Fibroblast of skin of back (primary cell): ENCODE data around the gene POLE.

Source experiments
- DNase-seq: peaks from one replicate; pipeline ENCODE4 v3.0.0-alpha.2; 2013

The POLE gene

DNA sequence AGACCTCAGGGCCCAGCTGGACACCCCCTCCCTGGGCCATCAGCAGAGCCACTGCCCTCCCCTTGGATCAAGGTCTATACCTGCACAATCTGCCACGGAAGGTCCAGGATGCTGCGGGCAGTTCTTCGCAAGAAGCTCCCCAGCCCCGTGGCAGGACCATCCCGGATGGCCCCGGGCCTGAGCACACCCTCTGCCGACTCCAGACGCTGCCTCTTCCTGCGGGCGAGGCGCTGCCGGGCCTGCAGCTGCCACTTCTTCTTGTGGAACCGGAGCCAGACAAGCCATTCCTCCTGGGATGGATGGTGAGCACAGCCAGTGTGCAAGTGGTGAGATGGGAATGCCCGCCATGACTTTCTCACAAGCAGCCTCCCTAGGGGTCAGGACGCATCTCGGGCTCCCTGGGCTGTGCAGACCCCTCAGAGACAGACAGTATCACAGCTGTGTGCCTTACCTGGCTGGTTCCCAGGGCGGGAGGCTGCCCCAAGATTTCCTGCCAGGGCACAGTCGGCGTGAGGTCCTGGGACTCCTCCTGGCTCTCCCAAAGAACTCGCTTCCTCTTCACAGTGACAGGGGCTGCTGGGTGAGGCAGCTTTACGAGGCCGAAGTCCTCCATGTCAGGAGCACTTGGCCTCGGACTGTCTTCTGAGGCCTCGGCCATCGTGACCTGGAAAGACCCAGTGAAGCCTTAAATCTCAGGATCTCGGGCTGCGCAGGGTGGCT, 37.8 kb downstream of the POLE start:
- DNase-seq: no peak

DNA sequence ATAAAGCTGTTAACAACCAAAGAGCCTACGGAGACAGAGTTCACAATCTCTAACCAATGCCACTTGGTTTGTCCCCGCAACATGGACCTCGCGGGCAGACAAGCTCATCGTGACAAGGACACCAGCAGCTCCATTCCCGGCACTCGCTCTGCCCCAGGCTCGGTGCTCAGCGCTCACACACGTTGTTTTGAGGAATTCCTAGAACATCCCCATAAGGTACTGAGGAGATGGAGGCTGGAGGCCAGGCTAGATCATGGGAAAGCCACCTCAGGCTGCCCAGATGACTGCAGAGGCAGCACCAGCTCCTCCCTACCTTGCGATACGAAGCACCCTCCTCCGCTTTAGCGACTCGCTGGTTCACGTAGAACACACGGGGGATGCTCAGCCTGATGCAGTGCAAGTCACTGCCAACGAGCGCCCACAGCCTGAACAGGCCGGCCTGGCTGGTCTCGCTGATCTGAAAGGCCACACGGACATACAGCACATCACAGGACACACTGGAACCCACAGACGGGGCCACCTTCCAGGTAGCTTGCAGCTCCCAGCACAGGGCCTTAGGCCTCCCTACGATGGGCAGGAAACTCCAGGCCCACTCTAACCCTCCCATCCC, 38.4 kb downstream of the POLE start:
- DNase-seq: no peak

GRCh38 chr12:132647858-132648257, 39.3 kb downstream of the POLE start:
- no peak for DNase-seq

- DNase-seq: no peak
Measured at GRCh38 chr12:132646850-132647249, 40.3 kb downstream of the POLE start.

GRCh38 chr12:132642846-132643835, 44.0 kb downstream of the POLE start:
- no peak for DNase-seq

DNA sequence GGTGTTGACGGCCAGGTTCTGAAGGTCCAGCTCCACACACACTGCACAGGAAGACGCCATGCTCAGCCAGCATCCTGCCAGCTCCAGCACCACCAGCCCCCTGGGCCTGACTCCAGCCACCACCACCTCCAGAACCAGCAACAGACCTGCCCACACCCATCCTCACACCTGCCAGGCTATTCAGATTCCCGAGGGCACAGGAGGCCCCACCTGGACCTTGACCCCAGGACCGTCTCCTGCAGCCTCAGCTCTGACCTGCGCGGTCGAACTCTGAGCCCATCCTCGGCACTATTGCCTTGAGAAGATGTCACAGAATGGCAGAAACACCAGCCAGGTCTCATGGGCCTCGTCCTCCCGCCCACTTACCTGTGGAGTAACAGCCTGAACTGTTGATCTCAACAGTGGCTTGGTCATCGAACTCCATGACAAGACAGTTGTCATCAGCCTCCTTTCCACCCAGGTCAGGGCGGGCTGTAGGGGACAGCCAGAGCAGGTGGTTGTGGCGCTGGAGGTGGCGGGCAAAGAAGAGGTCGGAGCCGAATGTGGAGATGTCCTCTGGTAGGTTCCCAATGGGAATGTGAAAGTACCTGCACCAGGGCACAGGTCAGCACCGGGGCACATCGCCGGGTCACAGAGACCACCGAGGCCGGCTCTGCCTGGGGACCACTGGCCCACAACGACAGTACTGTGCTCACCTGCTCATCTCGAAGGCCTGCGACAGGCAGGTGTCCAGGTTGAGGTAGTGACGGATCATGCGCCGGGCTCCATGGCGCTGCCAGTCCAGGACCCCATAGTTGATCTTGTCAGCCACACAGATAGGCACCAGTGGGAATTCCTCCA, 45.1 kb downstream of the POLE start:
- no peak for DNase-seq

DNA sequence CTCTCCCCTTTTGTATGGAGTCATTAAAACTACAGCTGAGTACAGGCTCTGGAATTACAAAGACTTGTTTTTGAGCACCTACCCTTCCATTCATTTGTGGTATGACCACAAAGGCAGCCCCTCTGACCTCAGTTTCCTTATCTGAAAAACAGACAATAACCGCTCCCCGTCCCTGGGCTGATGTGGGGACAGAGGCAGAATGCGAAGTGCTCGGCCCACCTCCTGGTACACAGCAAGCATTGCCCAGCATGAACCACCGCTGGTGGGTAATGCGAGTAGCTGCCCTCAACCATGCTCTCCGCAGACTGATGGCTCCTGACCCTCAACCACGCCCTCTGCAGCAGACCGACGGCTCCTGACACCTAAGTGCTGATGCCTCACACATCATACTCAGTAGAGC, 46.2 kb downstream of the POLE start:
- no peak for DNase-seq

GRCh38 chr12:132639956-132640520, 47.1 kb downstream of the POLE start:
- no peak for DNase-seq

DNA sequence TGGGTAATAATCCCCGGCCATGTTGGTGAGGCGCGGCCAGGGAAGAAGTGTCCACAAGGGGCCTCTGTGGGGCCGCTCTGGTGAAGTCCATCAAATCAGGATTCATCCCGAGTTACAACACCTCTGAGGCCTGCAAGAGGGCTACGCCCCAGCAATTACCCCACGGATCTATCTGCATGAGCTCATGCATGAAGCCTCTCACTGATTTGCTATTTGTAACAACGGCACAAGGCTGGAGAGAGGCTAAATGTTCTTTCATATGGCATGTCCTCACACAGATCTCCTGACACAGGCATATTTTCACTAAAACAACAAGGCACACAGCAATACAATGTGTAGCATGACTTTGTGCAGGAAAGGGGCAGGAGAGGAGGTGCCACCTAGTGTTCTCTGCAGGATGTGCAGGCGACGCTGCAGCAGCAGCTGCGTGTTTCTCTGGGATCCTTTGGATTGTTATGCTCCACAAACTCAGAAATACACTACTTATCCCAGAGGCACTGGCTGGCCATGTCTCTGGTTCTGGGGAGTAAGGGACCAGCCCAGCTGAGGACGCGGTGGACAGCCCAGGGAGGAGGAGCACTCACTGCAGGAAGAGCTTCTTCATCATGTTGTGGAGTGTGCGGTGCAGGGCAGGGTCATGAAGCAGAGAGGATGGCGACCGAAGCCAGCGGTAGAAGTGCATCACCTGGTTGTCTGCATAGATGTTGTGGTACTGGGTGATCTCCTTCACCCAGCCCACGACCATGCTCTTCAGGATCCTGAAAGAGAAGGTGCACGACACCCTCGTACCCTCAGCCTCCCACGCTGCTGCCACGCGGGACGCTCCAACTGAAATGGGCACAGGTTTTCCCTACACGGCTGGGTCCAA, 48.4 kb downstream of the POLE start:
- peak; percentile 36 for DNase-seq

DNA sequence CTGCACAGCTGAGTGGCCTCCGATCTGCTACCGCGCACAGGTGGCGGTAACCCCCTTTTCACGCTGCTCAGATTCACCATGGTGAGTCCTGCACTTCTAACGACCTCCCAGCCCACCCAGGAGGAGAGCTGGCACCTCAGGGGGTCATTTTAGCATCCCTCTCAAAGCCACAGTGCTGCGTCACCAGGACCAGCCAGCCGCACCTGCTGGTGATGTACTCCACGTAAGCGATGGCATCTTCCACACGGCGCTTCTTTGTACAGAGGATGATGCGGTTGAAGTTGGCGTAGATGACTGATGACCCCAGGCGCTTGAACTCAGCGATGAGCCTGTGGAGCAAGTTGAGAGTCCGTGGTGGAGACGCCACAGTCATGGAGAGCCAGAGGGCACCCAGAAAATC, 49.3 kb downstream of the POLE start:
- no peak for DNase-seq

GRCh38 chr12:132635076-132635955, 51.8 kb downstream of the POLE start:
- no peak for DNase-seq

DNA sequence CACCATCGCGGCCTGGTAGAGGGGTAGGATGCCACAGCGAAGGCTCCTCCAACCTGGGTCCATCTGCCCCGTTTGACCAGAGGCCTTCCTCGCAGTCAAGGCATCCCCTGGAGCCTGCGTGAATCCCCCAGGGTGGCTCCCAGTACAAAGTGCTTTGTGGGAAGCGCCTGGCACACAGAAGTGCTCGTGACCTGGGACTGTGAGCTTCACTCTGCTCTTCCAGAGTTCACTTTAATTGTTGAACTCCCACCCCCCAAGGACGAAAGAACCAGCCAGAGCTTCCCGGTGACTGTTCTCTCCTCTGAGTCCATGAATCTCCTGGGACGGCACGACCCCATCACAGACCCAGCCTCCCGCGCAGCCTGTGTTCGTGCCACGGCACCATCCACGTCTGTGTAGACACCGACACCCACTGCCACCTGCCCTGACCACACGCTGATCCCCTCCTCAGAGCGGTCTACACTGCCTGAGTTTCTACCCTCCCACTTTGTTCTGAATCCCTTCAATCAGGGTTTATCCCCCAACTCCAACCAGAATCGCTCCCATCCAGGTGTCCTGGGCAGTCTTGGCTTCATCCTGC, 52.6 kb downstream of the POLE start:
- no peak for DNase-seq

GRCh38 chr12:132633901-132634300, 53.2 kb downstream of the POLE start:
- no peak for DNase-seq

- no peak for DNase-seq
Measured at GRCh38 chr12:132633398-132633797, 53.7 kb downstream of the POLE start.

DNA sequence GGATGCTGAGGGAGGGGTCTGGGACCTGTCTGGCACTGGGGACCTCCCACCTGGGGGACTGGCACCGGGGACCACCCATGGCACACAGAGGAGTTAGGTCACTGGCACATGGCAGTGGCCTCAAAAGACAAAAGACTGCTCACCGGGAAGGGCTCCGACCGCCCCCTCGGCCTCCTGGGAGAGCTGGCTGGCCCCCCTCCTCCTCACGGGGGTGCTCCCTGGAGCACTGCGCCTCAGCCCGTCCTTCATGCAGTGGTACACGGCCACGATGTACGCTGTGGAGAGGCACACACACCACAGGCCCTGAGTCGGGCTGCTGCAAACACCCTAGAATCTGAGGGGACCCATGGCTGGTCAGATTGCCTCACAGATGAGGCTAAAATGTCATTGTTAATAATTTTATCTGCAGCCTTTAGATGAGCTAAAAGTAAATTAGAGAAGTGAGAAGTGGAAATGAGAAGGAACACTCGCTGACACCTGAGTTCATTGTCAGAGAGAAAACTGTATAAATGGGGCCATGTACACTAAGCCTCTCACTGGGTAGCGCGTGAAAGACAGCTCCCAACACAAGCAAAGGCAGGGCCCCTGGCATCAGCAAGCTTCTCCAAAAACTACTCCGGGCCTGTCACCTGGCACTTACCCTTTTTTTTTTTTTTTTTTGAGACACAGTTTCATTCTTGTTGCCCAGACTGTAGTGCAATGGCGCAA, 54.5 kb downstream of the POLE start:
- DNase-seq: no peak

- no peak for DNase-seq
Measured at GRCh38 chr12:132631666-132632065, 55.5 kb downstream of the POLE start.

DNA sequence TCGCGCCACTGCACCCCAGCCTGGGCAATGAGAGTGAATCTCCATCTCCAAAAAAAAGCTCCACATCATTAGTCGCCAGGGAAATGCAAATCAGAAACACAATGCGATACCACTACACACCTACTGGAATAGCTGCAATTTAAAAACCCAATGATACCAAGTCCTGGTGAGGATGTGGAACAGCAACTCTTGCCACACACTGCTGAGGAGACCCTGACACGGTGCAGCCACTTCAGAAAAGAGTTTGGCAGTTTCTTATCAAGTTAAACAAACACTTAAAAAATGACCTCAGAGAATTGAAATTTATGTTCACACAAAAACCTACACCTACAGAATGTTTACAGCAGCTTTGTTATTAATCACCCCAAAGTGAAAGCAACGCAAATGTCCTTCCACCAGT, 56.5 kb downstream of the POLE start:
- no peak for DNase-seq

GRCh38 chr12:132629330-132629729, 57.8 kb downstream of the POLE start:
- no peak for DNase-seq
